Stimulated activated CD8-positive, alpha-beta memory T cell treated with anti-CD3 and anti-CD28 coated beads, Interleukin-4, amount 100 ng/mL, for 1 hour (primary cell): Measurements from ENCODE around the gene USP12.

Source experiments
- DNase-seq, 2 donors: peaks; one replicate each; pipeline ENCODE4 v3.0.0-alpha.2; 2020; ENCODE audit warnings: low read depth in 2 of 2, low spot score in 1 of 2

USP12 gene

GRCh38 chr13:27186295-27186694 lies 14.7 kb upstream of the USP12 start:
- DNase-seq: no peak

- DNase-seq: no peak
Measured at GRCh38 chr13:27183561-27184147, 12.0 kb upstream of the USP12 start.

DNA sequence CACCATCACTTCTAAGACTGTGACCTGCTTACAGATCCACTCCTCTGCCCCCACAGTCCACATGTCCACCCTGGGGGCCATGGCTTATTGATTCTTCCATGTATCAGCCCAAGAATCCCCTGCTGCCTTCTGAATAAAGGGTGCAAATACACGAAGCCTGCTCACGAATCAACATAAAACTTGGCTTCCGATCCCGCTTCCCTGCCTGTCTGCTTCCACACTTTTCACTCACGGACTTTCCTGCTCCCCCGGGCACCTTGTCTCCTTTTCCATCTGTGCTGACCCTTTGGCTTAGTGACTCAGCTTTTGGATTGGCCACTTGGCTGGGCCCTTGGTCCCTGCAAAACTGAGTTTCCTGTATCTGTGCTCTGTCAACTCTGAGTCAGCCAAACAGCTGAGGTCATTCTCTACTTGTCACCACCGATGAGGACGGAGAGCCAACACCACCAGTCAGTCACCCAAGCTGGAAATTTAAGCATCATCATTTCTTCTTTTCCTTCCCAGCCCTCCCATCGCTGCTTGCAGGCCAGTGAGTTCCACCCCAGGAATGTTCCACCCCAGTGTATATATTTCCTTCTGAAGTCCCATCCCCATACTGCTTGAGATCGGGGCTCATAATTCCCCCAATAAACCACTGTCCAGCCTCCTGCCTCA lies 11.4 kb upstream of the USP12 start:
- DNase-seq: no peak

- no peak for DNase-seq
Measured at GRCh38 chr13:27182054-27182453, 10.4 kb upstream of the USP12 start.

DNA sequence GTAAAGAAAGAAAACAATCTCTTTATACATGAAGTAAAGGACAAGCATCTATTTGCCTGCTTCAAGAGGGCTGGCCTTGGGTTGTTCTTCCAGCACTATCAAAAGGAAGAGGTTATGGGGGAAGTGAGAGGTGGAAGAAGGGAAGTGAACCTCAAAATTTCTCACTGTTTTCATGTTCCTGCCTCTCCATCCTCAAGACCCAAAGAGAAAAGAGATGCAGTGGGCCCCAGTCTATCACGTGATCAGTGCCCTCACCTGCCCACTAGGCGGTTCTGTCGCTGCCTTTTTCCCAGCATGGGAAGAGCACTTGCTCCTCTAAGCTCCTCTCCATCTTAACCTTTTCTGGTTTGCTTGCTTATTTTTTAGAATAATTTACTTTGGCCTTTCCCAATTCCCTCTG lies 6.2 kb upstream of the USP12 start:
- no peak for DNase-seq

GRCh38 chr13:27176470-27177410 lies 5.1 kb upstream of the USP12 start:
- DNase-seq: no peak

- DNase-seq: no peak
Measured at GRCh38 chr13:27174766-27175455, 3.3 kb upstream of the USP12 start.

DNA sequence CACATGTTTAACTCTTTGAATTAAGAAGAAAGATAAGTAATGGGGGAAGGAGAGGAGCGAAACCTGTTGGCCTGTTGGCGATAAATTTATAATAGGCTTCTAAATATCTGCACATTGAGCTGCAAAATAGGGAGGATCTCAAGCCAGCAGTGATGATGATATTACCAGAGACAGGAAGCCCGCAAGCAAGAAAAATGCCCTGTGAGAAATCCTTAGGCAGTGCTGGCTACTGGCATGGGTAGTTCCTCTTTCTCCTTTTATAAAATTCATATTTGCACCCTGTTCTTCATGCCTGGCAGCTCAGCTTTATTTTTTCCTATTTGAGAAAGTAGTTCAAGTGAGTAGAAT lies 858 bp upstream of the USP12 start:
- DNase-seq: no peak

DNA sequence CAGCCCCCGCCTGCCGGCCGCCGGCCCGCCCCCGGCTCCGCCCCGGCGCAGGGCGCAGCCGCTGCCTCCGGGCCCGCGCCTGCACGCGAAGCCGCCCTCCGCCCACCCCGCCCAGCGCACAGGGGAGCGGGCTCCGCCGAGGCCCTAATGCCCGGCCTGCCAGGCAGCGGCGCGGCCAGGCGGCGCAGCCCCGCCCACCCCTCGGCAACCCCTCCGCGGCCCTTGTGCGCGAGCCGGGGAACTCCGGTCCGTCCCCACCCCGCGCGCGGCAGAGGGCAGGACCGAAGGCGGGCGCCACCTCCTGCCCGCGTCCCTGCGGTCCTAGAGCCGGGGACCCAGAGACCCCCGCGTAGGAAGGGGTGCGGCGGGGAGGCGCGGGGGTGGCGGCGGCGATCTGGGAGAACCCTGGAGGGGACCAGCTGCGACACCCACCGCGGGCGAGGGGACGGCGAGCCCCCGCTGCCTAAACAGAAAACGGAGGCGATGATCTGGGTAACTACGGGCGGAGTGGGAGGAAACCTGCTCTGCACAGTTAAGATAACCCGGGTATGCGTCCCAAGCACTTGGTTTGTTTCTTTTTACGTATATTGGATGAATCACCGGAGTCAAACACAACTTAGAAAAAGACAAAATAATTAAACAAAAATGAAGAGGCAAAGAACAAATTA lies 350 bp upstream of the USP12 start:
- DNase-seq: peak; percentile 79 to 90

- no peak for DNase-seq
Measured at GRCh38 chr13:27170516-27171243, 931 bp downstream of the USP12 start.

GRCh38 chr13:27170221-27170515 lies 1.4 kb downstream of the USP12 start:
- DNase-seq: no peak

DNA sequence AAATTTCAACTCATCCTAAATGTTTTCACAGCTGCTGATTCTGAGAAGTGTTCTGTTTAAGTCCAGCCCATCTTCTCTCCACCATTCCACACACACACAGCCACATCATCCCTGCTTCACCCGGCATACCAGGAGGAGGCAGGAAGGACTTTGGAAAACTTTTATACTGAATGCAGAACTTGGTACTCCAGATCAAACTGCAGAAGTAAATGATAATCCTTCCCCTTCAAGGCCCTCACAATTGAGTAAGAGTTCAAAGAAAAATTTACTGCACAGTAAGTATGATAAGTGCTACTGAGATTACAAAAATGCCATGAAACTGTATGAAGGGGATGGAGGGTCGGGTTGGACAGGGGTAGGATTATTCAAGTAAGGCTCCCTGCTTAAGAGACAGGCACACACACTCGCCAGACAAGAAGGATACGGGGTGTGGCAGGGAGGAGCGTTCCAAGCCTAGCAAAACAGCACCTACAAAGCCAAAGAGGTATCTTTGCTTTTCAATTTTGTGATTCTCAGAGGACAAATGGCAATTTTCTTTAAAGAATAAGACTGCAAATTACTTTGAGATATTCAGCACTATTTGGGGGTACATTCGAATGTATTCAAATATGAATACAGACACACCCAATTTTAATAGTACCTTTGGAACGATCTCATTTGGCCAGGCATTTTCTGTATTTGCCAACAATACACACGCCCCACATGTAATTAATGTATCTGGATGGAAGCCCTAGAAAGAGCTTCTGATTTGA lies 2.5 kb downstream of the USP12 start:
- DNase-seq: no peak

GRCh38 chr13:27168086-27168485 lies 3.5 kb downstream of the USP12 start:
- no peak for DNase-seq

- DNase-seq: no peak
Measured at GRCh38 chr13:27166313-27166712, 5.3 kb downstream of the USP12 start.

GRCh38 chr13:27161980-27162379 lies 9.6 kb downstream of the USP12 start:
- DNase-seq: no peak

- DNase-seq: no peak
Measured at GRCh38 chr13:27161423-27161822, 10.2 kb downstream of the USP12 start.

GRCh38 chr13:27160657-27161295 lies 10.8 kb downstream of the USP12 start:
- DNase-seq: no peak

DNA sequence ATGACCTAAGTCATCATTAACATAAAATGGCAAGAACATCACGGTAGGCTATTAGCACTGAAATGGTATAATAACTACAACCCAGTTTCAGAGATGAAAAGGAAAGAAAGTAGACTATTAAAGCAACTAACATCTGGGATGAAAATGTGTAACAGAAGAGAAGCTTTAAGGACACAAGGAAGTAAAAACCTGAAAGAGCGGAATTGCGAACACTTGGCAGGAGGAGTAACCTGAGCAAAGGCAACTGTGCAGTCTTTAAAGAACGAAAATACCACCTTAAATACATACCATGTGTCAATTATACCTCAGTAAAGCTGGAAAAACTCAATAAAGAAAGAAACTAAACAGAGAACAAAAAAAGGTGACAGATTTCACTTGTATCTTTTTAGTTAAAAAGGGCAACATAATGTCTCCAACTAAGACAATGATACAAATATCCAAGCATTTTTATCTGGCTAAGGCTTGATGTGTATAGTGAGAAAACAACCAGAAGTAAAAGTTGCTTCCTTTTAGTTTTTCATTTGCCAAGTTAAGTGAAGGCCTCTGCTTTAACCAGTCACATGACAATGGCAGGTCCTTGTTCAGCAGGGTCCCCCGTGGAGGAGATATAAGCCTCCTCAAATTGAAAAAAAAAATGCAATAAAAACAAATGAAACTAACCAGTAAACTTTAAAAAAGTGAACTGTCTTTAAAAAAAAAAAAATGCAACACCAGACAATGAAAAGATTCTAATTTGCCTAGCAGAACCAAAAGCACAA lies 11.6 kb downstream of the USP12 start:
- no peak for DNase-seq

DNA sequence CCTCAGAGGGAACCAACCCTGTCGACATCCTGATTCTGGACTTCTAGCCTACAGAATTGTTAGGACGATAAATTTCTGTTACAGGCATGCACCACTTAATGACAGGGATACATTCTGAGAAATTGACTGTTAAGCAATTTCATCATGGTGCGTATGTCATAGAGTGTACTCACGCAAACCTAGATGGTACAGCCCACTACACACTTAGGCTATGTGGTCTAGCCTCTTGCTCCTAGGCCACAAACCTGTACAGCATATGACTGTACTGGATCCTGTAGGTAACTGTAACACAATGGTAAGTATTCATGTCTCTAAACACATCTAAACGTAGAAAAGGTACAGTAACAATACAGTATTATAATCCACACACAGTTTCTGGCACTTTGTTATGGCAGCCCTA lies 13.3 kb downstream of the USP12 start:
- no peak for DNase-seq
